ENCODE results near the gene SAMHD1.

SAMHD1 gene

DNA sequence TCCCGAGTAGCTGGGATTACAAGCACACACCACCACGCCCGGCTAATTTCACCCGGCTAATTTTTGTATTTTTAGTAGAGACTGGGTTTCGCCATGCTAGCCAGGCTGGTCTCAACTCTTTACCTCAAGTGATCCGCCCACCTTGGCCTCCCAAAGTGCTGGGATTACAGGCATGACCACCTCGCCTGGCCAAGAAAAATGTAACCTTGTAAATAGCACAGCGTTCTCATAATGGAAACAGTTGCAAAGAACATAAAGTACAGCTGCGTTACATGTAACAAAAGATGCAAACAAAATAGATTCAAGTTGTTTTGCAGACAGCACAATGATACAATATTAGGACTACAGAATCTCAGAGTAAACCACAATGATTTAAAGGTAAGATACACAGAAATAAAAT, 60.9 kb downstream of the SAMHD1 start:
- no peak overlapping the region for H3K4me3 ChIP-seq
- TF ChIP-seq Cebpa-rat (IDR thresholded peaks at IDR 0.05): no peak
- no peak overlapping the region for H3K9ac ChIP-seq
- H3K9me3 ChIP-seq: no peaks in the 10 kb centered on the region
- H3K27ac ChIP-seq: no peak overlapping the region
- peaks cover 17% of the 10 kb centered on the region for H3K4me1 ChIP-seq
- H3K4me2 ChIP-seq: 0 out of 2 replicates have a peak overlapping the region, but pooled peaks have one; percentile 10
- no peaks in the 10 kb centered on the region for H3K27me3 ChIP-seq
- H4K20me1 ChIP-seq: no peaks in the 10 kb centered on the region
- no peaks in the 10 kb centered on the region for H3K36me3 ChIP-seq

DNA sequence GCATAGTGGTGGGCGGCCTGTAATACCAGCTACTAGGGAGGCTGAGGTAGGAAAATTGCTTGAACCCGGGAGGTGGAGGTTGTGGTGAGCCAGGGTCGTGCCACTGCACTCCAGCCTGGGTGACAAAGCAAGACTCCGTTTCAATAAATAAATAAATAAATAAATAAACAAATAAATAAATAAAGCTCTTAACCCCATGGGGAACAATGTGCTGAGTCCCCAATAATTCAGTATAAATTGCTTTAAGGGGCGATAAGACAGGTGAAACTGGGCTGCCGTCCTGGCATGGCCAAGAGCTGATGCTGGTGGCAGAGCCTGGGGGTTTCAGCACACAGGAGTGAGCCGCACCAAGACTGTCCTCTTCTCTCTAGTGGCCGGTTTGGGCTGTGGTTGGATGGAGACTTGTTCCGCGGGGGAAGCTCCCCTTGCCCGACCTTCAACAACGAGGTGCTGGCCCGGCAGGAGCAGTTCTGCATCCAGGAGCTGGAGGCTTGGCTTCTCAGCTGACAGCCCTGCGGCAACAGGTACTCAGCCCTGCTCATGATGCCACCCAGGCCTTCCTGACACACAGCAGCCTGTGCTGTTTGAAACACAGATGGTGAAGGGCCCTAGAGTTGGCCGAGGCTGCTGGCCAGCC, 62.5 kb downstream of the SAMHD1 start:
- Histone ChIP-seq H3K4me2 (no peak overlapping the region), H3K27me3 (no peaks in the 10 kb centered on the region), H3K4me1 (peaks cover 17% of the 10 kb centered on the region), H3K9me3 (no peaks in the 10 kb centered on the region), H3K27ac (no peak overlapping the region), H3K36me3 (no peaks in the 10 kb centered on the region), H3K4me3 (no peak overlapping the region), H4K20me1 (no peaks in the 10 kb centered on the region), H3K9ac (no peak overlapping the region)
- no peak for TF ChIP-seq Cebpa-rat (IDR thresholded peaks at IDR 0.05)

DNA sequence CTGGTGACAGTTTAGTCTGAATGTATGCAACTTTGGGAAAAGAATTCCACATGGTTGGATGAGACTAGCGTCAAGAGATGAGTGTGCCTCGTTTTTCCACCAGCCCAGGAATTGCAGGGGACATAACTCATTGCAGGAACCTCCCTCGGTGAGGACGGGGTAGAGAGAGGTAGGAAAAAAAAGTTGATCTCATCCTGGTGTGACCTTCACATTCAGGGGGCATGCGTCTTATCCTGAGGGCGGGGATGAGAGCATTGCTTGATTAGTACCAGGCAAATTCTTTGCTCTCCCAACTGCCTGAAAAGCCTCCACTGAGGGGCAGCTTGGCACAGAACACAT, 63.8 kb downstream of the SAMHD1 start:
- Histone ChIP-seq H3K9me3 (no peaks in the 10 kb centered on the region), H3K4me3 (no peak overlapping the region), H3K27me3 (no peaks in the 10 kb centered on the region), H3K9ac (no peak overlapping the region), H3K27ac (no peak overlapping the region), H3K4me1 (peaks cover 17% of the 10 kb centered on the region), H3K4me2 (no peak overlapping the region), H4K20me1 (no peaks in the 10 kb centered on the region), H3K36me3 (no peaks in the 10 kb centered on the region)
- no peak for TF ChIP-seq Cebpa-rat (IDR thresholded peaks at IDR 0.05)

DNA sequence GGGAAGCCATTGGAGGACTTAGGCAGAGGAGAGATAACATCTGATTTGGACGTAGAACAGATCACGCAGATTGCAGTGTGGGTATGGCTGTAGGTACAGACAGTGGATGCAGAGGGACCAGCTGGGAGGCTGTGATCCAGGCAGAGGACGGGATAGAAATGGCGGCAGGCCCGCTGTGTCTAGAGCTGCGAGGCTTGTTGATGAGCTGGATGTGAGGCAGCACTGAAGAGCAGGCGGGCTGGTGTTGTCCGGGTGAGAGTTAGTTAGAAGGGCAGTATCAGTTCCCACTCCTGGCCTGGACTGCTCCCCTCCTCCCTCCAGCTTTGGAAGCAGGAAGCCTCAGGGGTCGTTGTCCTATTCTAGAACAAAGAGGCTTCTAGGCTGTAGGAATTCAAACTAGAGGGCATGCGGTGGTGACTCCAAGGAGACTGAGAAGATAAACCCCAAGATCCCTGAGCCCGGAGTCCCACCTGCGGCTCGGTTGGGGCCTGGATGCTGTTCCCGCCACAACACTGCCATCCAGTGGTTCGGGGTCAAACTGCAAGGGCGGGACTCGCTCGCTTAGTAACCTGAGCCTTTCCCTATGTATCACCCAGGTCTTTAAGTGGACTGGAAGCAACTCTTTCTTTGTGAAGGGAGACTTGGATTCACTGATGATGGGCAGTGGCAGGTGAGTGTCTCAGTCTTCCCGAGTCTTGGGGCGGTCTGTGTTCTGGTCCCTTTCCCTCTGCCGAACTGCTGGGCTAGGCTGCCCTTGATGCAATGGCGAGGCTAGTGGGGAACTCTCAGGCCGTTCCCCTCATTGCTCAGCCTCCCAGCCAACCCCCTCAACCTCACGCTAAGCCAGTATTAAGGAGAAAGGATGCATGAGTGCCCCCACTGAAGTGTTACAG, 64.4 kb downstream of the SAMHD1 start:
- Histone ChIP-seq H3K36me3 (no peaks in the 10 kb centered on the region), H3K9me3 (no peaks in the 10 kb centered on the region), H3K4me3 (no peak overlapping the region), H3K9ac (no peak overlapping the region), H3K27me3 (no peaks in the 10 kb centered on the region), H3K4me1 (peaks cover 17% of the 10 kb centered on the region), H3K4me2 (peak overlapping the region; percentile 65), H3K27ac (0 out of 2 replicates have a peak overlapping the region, but pooled peaks have one; percentile 8), H4K20me1 (no peaks in the 10 kb centered on the region)
- no peak for TF ChIP-seq Cebpa-rat (IDR thresholded peaks at IDR 0.05)

DNA sequence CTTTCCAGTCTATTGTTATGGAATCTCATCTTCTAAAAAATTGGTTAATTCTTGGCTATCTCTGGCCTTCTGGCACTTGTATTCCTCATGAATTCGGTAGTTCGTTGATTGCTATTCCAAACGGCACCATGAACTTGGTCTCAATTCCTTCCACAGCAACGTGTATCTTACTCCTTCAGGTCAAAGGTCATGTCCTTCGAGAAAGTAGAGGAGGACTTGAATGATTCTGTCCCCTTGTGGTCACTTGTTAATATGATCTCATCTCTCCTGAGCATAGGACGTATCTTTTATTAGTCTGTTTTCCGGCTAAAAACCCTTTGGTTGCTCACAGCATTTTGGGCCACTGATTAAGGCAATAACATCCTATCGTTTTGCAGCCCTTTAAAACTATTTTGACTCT, 66.2 kb downstream of the SAMHD1 start:
- no peak overlapping the region for H3K4me2 ChIP-seq
- no peaks in the 10 kb centered on the region for H3K9me3 ChIP-seq
- no peaks in the 10 kb centered on the region for H4K20me1 ChIP-seq
- no peak overlapping the region for H3K4me3 ChIP-seq
- no peak overlapping the region for H3K9ac ChIP-seq
- peaks cover 15% of the 10 kb centered on the region for H3K4me1 ChIP-seq
- no peaks in the 10 kb centered on the region for H3K36me3 ChIP-seq
- TF ChIP-seq Cebpa-rat (IDR thresholded peaks at IDR 0.05): no peak
- H3K27ac ChIP-seq: no peak overlapping the region
- H3K27me3 ChIP-seq: no peaks in the 10 kb centered on the region

DNA sequence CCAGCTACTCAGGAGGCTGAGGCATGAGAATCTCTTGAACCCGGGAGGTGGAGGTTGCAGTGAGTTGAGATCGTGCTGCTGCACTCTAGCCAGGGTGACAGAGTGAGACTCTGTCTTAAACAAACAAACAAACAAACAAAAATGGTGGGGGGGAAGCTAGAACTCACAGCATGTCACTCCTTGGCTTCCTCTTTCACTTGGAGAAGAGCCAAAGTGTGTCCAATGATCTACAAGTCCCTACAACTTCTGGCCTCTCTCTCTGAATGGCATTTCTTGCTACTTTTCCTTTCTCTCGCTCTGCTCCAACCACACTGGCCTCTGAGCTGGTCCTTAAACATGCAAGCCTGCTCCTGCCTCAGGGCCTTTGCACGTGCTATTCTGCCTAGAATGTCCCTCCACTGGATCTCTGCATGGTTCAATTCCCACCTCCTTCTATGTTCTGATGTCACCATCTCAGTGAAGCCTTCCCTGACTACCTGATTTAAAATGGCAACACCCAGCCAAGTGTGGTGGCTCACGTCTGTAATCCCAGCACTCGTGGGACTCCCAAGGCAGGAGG, 67.5 kb downstream of the SAMHD1 start:
- no peaks in the 10 kb centered on the region for H3K27me3 ChIP-seq
- no peak overlapping the region for H3K9ac ChIP-seq
- no peaks in the 10 kb centered on the region for H3K9me3 ChIP-seq
- H3K4me1 ChIP-seq: peaks cover 10% of the 10 kb centered on the region
- H3K27ac ChIP-seq: no peak overlapping the region
- no peaks in the 10 kb centered on the region for H3K36me3 ChIP-seq
- no peaks in the 10 kb centered on the region for H4K20me1 ChIP-seq
- no peak overlapping the region for H3K4me2 ChIP-seq
- H3K4me3 ChIP-seq: no peak overlapping the region
- TF ChIP-seq Cebpa-rat (IDR thresholded peaks at IDR 0.05): no peak

DNA sequence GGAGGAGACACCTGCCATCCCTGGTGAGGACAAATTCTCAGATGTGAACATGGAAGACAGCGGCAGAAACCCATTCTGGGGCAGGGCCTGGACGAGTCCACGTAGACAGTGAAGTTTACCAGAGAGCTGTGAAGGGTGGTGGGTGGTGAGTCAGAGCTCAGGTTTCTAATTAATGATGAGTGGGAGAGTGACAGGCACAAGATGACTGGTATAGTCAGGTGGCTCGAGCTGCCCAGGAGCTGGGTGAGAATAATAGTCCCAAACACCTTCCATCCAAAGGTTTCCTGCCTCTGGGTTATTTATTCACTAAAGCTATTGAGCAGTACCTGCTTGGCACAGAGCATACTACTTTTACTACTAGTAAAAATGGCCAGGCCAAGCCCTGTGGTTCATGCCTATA, 69.6 kb downstream of the SAMHD1 start:
- Histone ChIP-seq H3K36me3 (no peaks in the 10 kb centered on the region), H3K9ac (no peak overlapping the region), H4K20me1 (no peaks in the 10 kb centered on the region), H3K4me2 (no peak overlapping the region), H3K9me3 (no peaks in the 10 kb centered on the region), H3K4me3 (no peak overlapping the region), H3K27me3 (no peaks in the 10 kb centered on the region), H3K27ac (no peak overlapping the region), H3K4me1 (peaks cover 14% of the 10 kb centered on the region)
- TF ChIP-seq Cebpa-rat (IDR thresholded peaks at IDR 0.05): no peak

DNA sequence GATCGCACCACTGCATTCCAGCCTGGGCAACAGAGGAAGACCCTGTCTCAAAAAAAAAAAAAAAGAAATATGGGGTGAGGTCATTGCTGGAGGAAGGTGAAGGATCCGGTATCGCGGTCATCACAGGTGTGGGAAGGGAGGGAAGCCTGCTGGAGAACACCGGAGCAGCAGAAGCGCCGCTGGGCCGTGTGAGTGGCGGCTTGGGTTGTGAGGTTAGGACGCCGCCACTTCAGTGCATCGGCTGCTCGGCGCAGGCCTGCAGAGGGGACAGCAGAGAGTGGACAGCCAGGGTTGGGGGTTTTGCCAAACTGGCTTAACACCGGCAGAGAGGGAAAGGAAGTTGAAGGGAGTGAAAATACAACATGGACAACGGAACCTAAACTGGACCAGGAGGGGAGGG, 70.2 kb downstream of the SAMHD1 start:
- Histone ChIP-seq H4K20me1 (no peaks in the 10 kb centered on the region), H3K9ac (no peak overlapping the region), H3K27ac (no peak overlapping the region), H3K4me3 (no peak overlapping the region), H3K27me3 (no peaks in the 10 kb centered on the region), H3K9me3 (no peaks in the 10 kb centered on the region), H3K4me1 (peaks cover 17% of the 10 kb centered on the region), H3K36me3 (no peaks in the 10 kb centered on the region), H3K4me2 (no peak overlapping the region)
- no peak for TF ChIP-seq Cebpa-rat (IDR thresholded peaks at IDR 0.05)

DNA sequence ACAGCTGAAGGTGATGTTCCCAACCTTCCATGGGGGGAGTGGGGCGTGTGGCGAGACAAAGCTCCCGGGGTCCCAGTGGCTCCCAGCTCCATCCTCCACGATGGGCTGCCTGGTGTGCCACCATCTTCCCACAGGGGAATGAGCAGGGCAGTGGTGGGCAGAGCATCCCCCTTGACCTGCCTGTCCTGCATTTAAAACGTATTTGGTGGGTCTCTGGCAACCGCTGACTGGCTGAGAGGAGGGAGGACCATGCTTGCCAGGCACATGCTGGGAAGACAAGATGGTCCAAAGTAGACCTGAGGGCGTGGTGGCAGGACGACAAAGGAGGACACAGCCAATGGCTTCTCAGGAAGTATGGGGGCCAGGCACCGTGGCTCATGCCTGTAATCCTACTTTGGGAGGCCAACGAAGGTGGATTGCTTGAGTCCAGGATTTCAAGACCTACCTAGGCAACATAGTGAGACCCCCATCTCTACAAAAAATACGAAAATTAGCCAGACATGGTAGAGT, 70.7 kb downstream of the SAMHD1 start:
- Histone ChIP-seq H3K27me3 (no peaks in the 10 kb centered on the region), H3K27ac (no peak overlapping the region), H3K4me1 (peaks cover 23% of the 10 kb centered on the region), H3K9ac (no peak overlapping the region), H3K4me2 (no peak overlapping the region), H3K36me3 (no peaks in the 10 kb centered on the region), H3K9me3 (no peaks in the 10 kb centered on the region), H3K4me3 (no peak overlapping the region), H4K20me1 (no peaks in the 10 kb centered on the region)
- no peak for TF ChIP-seq Cebpa-rat (IDR thresholded peaks at IDR 0.05)

DNA sequence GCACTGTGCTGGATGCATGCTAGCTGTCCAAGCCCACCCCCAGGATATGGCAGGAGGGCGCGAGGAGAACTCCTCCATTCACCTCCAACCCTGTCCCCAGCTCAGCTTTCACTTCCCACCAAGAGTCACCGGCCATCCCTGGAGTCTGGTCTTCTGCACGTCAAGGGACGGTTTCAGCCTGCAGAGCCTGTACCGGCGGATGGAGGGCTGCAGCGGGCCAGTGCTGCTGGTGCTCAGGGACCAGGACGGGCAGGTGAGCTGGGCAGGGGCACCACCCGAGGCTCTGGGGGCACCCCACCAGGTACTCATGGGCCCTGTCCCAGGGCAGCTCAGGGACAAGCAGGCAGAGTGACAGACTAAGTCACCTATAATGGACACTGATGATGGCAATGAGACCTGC, 72.6 kb downstream of the SAMHD1 start:
- H3K4me1 ChIP-seq: peaks cover 40% of the 10 kb centered on the region
- no peaks in the 10 kb centered on the region for H3K27me3 ChIP-seq
- no peaks in the 10 kb centered on the region for H3K36me3 ChIP-seq
- no peaks in the 10 kb centered on the region for H4K20me1 ChIP-seq
- no peak overlapping the region for H3K4me2 ChIP-seq
- no peak overlapping the region for H3K9ac ChIP-seq
- no peak overlapping the region for H3K4me3 ChIP-seq
- no peak for TF ChIP-seq Cebpa-rat (IDR thresholded peaks at IDR 0.05)
- H3K9me3 ChIP-seq: no peaks in the 10 kb centered on the region
- H3K27ac ChIP-seq: no peak overlapping the region

Data from BLaER1 (cell line).